ENCODE data around the gene CEP128.

The CEP128 gene

DNA sequence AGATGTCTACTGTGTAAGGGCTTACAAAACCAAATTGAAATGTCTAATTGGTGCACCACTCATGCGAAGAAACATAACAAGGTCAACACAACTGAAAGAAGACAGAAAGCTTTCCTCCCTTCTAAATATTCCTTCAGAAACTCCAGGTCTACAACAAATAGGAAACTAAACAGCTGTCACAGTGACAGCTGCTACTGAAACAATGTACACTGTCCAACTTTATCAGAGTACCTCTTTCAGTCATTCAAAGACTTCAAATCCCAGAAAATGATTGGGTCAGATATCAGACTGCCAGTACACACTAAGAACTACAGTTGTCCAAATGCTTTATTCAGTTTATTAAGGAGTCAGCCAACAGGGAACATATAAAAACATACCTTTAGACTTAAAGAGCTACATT is 35.2 kb downstream of the CEP128 start:
- in situ Hi-C loops (cut with MboI; ENCODE audit: low sequenced_read_pairs) = no loop called here

DNA sequence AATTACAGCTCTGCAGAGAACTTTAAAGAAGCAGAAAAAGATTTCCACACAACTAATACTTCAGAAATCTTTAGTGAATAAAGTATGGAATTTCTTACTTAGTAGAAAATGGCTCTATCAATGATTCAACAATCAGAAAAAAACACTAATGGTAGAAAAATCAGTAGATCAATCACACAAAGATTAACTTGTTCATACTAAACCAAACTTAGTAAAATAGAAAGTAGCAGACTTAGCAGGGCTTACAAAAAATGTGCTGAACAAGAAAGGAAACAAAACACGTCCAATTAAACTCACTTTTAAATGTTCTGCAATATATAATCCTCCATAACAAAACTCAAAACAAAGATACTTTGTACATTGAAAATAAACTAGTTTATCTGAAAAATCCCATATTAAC is 38.9 kb downstream of the CEP128 start:
- in situ Hi-C loops (cut with MboI; ENCODE audit: low sequenced_read_pairs) = no loop called here

DNA sequence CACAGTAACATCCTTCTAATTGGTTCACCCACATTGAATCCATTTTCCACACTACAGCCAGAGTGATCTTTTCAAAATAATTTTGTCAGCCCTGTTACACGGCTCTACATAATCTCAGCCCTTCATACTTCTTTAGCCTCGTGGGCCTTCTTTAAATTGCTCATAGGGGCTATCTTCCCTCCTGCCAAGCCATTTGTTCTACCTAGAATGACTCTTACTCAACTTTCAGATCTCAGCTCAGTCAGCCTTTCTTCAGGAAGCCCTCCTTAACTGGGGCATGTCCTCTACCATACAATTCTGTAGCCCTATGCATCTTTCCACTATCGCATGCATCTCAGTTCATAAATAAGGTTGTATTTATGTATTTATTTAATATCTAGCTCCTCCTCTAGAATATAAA is 39.7 kb downstream of the CEP128 start:
- in situ Hi-C loops (cut with MboI; ENCODE audit: low sequenced_read_pairs) = no loop called here

DNA sequence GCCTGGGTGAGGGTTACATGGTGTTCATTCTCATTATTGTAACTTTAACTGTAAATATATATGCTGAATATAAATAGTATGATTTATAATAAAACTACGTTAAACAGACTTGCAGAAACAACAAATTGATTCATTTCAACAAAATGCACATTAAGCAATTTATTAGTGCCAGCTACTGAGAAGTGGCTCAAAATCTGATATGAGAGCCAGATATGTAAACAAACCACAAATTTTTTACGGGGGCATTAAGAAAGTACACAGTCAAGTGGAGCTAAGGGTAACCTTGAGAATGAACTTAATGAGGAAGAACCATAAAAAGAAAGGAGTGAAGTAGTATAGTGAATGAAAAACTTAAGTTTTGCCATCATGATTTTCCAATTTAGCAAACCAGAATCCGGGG is 40.3 kb downstream of the CEP128 start:
- in situ Hi-C loops (cut with MboI; ENCODE audit: low sequenced_read_pairs) = no loop called here

DNA sequence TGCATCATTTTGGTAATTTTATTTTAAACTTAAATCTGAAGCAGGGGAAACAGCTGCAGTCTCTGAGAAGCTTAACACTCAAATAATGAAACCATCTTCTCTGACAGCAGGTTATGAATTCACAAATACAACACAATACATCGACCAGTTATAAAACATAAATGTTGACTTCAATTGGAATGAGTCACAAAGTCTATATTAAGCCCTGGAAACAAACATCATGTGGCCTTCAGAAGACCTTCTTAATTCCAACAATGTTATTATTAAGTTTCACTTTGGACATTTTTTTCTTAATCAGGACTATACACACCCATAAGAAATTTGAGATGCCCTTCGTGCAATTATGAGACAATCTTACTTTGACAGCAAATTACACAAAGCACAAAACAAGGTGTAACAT is 68.9 kb downstream of the CEP128 start:
- in situ Hi-C loops (cut with MboI; ENCODE audit: low sequenced_read_pairs) = no loop called here

DNA sequence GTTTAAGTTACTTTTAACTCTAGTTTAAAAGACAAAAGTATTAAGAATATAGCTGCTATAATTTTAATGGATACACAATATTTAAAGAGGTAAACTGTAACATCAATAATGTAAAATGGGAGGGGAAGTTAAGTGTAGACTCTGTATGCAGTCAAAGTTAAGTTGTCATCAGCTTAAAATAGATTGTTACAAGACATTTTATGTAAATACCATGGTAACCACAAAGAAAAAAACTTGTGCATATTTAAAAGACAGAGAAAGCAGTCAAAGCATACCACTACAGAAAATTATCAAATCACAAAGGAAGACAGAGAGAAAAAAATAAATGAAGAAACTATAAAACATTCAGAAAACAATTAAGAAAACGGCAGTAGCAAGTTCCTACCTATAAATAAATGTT is 73.3 kb downstream of the CEP128 start:
- in situ Hi-C loops (cut with MboI; ENCODE audit: low sequenced_read_pairs) = no loop called here

DNA sequence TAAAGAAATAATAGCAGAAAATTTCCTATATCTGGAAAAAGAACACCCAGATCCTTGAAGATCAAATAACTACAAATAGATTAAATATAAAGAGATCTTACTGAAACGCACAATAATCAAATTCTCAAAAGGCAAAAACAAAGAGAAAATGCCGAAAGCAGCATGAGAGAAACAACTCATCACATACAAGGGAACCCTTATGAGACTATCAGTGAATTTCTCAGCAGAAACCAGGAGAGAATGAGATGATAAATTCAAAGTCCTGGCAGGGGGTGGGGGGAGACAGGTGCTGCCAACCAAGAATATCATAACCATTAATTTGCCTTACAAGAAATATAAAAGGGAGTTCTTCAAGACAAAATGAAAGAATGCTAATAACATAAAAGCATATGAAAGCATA is 73.7 kb downstream of the CEP128 start:
- in situ Hi-C loops (cut with MboI; ENCODE audit: low sequenced_read_pairs) = no loop called here

DNA sequence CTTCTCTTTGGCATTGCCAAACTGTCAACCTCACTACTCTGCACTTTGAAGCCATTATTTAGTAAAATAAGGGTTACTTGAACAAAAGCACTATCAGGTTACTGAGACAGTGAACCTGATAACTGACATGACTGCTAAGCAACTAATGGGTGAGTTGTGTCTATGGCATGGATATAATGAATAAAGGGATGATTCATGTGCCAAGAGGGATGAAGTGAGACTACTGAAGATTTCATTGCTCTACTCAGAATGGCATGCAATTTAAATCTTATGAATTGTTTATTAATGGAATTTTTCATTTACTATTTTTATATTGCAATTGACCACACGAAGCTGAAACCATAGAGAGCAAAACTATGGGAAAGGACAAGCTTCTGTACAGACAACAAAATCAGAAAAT is 74.4 kb downstream of the CEP128 start:
- in situ Hi-C loops (cut with MboI; ENCODE audit: low sequenced_read_pairs) = no loop called here

DNA sequence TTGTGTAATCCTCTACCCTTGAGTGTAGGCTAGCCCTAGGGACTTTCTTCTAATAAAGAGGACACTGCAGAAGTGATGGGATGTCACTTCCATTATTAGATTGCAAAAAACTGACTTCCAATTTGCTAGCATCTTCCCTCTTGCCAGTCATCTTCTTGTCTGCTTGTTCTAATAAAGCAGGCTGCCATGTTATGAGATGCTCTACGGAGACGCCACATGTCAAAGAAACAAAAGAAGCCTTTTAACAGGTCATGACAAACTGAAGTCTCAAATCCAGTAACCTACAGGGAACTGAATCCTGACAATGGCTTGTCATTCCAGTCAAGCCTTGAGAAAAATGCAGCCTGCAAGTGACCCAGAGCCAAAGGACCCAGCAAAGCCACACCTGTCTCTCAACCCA is 76.0 kb downstream of the CEP128 start:
- in situ Hi-C loops (cut with MboI; ENCODE audit: low sequenced_read_pairs) = no loop called here

DNA sequence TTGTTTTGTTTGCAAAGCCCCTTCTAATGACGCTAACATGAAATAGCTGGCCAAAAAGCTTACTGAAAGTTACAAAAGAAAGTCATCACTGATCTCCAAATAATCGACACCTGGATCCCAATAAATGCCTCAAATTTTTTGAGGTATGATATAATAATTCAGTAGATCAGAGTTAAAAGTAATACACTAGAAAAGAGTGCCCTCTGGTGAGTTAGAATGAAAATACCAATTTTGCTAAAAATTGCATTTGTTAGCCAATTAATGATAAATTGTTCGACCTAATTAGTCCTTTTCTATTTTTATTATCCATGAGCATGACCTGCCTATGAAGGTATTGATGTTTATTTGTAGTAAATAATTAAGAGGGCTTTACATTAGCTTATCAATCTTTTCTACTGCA is 78.6 kb downstream of the CEP128 start:
- in situ Hi-C loops (cut with MboI; ENCODE audit: low sequenced_read_pairs) = no loop called here

DNA sequence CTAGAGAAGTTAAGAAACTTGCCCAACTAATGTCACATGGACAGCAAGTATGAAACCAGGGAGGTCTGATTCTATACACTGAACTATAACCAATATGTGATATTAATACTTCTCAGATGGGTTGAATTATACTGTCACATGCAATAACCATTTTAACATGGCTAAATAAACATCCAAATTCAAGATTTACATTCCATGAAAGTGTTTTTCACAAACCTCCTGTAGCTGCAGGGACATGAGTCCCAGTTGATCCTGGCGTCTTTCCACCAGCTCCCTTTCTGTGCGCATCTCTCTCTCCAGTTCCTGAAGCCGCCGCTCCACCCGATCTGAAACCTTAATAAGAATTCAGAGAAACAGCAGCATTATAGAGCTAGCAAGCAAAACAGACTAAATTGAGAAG is 79.0 kb downstream of the CEP128 start:
- in situ Hi-C loops (cut with MboI; ENCODE audit: low sequenced_read_pairs) = no loop called here

DNA sequence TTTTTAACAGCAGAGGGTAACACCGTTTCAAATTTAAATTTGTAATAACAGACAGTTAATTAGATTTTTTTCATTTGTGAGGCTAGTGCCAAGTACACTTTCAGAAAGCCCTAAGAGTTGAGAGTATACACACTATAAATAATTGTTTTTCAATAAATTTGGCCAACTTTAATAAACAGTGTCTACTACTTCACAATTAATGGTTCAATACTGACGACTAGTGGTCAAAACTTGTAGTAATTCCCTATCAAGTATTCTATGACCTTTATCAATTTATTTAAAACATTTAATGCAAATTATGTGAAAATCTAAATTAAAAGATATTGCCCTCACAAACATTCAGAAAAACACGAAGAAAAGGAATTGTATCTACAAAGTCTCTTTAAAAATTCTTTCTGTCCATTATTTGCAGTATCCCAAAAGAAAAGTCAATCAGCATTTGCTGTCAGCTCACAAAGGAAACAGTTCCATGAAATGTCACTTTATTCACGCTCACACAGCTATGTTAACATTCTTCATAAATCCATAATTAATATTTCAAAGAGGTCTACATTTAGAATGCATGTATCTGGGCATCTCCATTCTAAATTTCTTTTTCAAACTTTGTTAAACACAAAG is 91.2 kb downstream of the CEP128 start:
- in situ Hi-C loops (cut with MboI; ENCODE audit: low sequenced_read_pairs) = no loop called here

DNA sequence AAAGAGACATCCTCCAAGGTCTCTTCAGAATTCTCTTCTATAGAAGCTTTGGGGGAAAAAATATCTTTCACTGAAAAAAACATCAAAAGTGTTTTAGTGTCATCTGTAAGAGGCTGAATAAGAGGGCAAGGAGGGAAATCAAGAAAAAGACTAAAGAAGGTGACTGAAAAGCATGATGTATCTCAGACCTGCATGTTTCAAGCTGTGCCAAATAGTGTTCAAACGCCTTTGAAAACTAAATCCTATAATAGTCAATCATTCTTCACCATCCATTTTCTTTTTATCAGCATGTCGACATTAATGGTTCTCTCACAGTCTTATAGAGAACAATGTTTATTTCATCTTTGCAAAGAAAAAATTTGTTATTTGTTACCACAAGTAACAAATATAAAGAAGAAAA is 94.5 kb downstream of the CEP128 start:
- in situ Hi-C loops (cut with MboI; ENCODE audit: low sequenced_read_pairs) = no loop called here

DNA sequence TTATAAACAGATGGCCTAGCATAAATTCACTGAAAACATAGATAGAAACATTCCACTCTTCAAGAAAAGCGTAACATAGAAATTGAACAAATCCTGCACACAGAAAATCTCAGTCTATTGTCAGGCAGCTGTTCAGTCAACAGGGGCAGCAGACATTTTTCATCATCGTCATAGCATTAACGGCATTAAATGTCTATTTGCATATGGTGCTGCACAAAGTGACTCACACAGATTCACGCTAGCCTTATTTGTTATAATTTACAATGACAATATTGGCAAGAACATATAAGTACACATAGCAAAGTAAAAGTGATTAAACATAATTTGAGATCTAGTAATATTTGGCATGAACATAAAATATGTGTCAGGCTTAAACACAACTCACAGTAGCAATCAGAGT is 95.7 kb downstream of the CEP128 start:
- in situ Hi-C loops (cut with MboI; ENCODE audit: low sequenced_read_pairs) = no loop called here

DNA sequence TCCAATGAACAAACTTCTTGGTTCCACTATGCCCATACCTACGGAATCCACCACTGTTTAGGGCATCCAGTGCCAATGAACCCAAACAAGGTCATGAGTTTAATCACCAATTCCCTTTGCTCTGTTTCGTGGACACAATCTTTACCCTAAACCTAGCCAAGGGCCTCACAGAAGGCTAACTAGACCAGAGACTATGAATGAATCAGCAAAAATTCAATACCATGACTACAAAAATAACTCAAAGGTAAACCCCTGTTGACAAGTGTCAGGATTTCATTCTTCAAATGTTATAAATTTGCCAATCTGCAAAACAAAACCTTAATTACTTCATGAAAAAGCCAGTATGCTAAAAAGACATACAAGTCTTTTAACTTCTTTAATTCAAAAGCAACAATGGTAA is 96.7 kb downstream of the CEP128 start:
- in situ Hi-C loops (cut with MboI; ENCODE audit: low sequenced_read_pairs) = no loop called here

DNA sequence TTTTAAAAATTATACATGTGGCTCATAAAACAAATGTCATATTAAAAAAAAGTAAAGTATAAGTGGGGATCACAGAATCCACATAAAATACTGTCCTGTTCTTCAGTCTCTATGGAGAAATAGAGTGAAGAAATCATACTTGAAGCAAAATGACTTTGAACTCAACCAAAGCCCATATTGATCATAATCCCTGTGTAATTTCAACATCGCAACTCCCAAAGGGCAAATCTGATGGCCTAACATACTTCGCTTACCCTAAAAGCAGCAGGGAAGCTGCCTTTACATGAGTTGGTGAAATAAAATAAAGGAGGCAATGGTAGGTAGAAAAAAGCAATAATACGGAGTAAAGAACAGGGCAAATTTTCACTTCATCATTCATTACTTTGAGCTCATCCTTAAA is 101.8 kb downstream of the CEP128 start:
- in situ Hi-C loops (cut with MboI; ENCODE audit: low sequenced_read_pairs) = no loop called here

DNA sequence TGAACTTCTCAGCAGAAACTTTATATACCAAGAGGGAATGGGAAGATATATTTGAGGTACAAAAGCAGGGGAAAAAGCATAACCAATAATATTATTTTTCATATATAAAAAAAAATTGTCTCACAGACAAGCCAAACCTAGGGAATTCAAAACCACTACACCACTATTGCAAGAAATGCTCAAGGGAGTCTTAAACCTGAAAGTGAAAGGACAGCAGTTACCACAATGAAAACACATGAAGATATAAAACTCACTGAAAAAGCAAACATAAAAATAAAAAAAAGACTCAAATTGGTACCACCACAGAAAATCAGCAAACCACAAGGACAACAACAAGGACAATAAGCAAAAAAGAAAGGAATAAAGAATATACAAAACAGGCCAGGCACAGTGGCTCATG is 131.9 kb downstream of the CEP128 start:
- in situ Hi-C loops (cut with MboI; ENCODE audit: low sequenced_read_pairs) = no loop called here

DNA sequence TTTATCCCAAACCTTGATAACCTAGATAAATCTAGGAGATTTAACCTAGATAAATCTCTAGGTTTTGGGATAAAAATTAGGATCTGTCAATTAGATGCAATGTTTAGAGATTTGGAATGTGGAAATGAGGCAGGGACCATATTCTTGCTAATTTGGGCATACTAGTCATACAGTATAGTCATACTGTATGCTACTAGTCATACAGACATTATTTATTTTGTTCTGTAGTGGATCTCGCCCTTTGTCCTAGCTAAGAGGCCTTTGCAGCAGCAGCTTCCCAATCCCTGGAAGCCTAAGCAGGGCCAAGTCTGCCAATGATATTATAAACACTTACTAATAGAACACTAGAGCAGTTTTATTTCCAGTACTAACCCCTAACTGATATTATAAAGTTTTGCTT is 136.4 kb downstream of the CEP128 start:
- in situ Hi-C loops (cut with MboI; ENCODE audit: low sequenced_read_pairs) = no loop called here

DNA sequence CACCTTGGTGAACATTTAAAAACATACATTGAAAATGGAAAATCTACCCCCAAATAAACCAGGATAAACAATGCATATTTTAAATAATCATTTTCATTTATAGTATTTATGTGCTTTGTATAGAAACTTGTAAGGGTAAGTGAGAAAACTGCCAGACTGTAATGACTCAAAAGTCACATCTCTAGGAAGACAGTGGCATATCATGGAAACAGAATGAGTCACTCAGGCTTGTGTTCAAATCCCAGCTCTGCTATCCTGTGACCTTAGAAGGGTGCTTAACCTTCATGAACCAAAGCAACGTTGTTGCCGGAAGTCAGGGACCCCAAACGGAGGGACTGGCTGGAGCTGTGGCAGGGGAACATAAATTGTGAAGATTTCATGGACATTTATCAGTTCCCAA is 142.7 kb downstream of the CEP128 start:
- in situ Hi-C loops (cut with MboI; ENCODE audit: low sequenced_read_pairs) = no loop called here

DNA sequence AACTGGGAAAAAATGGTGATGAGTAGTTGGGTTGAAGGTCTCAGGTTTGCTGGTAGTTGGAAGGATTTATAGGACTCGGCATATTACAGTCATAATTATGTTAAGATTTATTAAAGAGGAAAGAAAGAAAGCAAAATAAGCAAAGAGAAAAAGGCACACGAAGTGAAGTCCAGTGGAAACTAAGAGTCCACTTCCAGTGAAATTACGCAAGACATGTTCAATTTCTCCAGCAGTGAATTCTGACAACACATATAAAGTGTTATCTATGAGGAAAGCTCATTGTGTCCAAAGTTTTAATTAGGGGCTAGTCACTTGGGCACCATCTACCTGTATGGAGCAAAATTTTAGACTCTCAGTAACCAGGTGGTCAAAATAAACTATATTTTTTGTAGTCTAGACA is 143.3 kb downstream of the CEP128 start:
- in situ Hi-C loops (cut with MboI; ENCODE audit: low sequenced_read_pairs) = no loop called here

DNA sequence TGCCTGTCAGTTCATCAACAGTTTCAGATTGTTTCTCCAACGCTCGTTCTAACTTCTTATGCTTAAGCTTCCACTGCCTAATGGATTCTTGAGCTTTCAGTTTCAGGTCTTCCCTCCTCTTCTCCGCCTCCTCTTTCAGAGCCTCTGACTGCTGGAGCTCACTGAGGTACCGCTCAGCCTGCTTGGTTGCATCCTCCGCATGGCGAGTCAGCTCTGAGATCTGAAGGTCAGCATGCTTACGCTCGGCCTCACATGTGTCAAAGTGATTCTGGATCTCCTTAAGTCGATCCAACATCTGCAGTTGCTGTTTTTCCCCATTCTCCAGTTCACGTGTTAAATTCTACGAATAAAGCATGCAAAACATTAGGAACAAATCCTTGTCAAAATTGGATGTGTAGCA is 148.8 kb downstream of the CEP128 start:
- in situ Hi-C loops (cut with MboI; ENCODE audit: low sequenced_read_pairs) = no loop called here

DNA sequence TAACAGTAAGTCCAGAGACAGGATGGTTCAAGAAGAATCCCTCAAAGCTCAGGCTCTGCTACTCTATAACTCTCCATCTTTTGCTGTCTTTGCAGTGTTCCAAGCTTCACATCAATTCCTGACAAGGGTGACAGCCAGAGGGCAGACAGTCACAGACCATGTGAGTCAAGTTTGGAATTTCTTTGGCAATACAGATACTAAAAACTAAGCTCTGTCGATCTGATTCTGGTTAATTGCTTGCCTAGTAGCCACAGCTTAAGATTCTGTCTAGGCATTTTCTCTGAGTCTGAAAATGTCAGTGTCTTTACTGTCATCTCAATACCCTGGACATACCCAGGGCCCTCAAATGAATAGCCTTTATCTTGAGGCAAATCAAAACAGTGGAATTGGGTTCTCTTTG is 153.7 kb downstream of the CEP128 start:
- in situ Hi-C loops (cut with MboI; ENCODE audit: low sequenced_read_pairs) = no loop called here

DNA sequence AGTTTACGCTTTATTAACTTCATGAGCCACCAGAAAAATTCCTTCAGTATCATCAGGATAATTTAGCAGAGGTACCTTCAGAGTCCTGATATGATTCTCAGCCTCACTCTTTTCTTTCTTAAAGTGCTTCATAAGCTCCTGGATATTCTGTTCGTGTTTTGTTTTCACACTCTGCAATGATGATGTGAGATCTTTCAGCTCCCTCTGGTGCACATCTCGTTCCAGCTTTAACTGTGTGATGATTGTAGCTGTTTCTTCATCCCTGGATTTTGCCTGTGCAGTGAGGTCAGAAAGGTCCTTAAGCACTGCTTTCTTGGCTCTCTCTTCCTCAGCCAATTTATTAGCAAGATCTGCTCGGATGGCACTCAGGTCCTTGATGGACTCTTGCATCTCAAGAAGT is 156.7 kb downstream of the CEP128 start:
- in situ Hi-C loops (cut with MboI; ENCODE audit: low sequenced_read_pairs) = no loop called here

DNA sequence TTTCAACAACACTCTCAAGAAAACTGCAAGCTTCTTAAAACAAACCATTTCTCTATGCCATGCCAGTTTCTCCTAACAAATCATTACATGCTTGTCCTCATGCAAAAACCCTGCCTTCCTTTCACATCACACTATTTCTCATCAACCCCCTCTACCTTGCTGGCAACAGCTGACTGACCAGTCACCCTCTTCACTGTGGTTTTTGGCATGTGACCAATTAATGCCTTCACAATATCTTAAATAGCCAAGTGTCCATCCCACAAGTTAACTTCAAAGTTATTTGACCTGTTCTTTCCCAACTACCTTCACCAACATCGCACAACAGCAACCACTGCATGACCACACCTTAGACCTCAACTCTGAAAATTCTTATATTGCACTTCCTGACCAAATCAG is 159.6 kb downstream of the CEP128 start:
- in situ Hi-C loops (cut with MboI; ENCODE audit: low sequenced_read_pairs) = no loop called here

Data from hTERT RPE-1 (cell line).